Measurements from ENCODE around the gene TBCD. TPM values are rescaled to one million over a fixed set of nuclear protein-coding genes. Genes with fewer than 3 reads are reported as not detected.
A peak's percentile ranks its signal among the peaks of the same experiment; 100 is the strongest.

The TBCD gene
- total RNA-seq, 1 experiment from 2014 or later = 129 TPM

GRCh38 chr17:82917699-82918345 lies 166.0 kb downstream of the TBCD start:
- no peaks in the 10 kb centered on the region for H3K27me3 Mint-ChIP-seq (ENCODE audit: low read depth)
- peak; percentile 69 for DNase-seq

More at GRCh38 chr17:82917699-82918345, 166.0 kb downstream of the TBCD start:
- Histone ChIP-seq H2BK20ac (ENCODE audit: low read depth, low read length, poor library complexity, severe bottlenecking) (no peak overlapping the region), H3K56ac (ENCODE audit: insufficient read length, low read depth, low read length) (no peak overlapping the region), H3K9me3 (ENCODE audit: control insufficient read depth, low read depth, low read length) (no peaks in the 10 kb centered on the region), H2AK5ac (ENCODE audit: insufficient read length, low read length) (no peak overlapping the region), H2AFZ (ENCODE audit: low read length) (no peak overlapping the region), H3K79me1 (ENCODE audit: insufficient read depth, low read depth, low read length, poor library complexity, severe bottlenecking) (no peaks in the 10 kb centered on the region), H4K91ac (ENCODE audit: insufficient read length, low read depth, low read length) (no peak overlapping the region), H3K9ac (ENCODE audit: extremely low read depth, insufficient read length, low read length) (no peak overlapping the region), H2BK120ac (ENCODE audit: low read depth, low read length, poor library complexity, severe bottlenecking) (no peak overlapping the region), H3T11ph (ENCODE audit: low read length) (no peak overlapping the region), H3K79me2 (ENCODE audit: insufficient read depth, low read length) (no peaks in the 10 kb centered on the region), H3K27ac (ENCODE audit: insufficient read length, low read depth, low read length) (no peak overlapping the region), H4K8ac (replicated peaks; ENCODE audit: insufficient read length, low read depth, low read length) (no peak overlapping the region), H3K4me1 (ENCODE audit: insufficient read depth, low read length) (no peaks in the 10 kb centered on the region), H3K23ac (ENCODE audit: insufficient read length, low read depth, low read length) (no peak overlapping the region), H4K20me1 (ENCODE audit: control insufficient read depth, insufficient read depth, insufficient read length) (no peaks in the 10 kb centered on the region), H2BK12ac (ENCODE audit: insufficient read length, low read depth, low read length) (no peak overlapping the region), H3K4me2 (ENCODE audit: insufficient read depth, insufficient read length, low read length) (no peak overlapping the region), H3K14ac (ENCODE audit: insufficient read depth, low read length) (no peak overlapping the region), H3K4ac (ENCODE audit: low read depth, low read length) (no peak overlapping the region), H4K5ac (ENCODE audit: insufficient read length, low read depth, low read length) (no peak overlapping the region), H3K18ac (ENCODE audit: insufficient read length, low read depth, low read length) (no peak overlapping the region), H3K23me2 (ENCODE audit: insufficient read length, low read depth, low read length, poor library complexity, severe bottlenecking) (no peaks in the 10 kb centered on the region), H2BK5ac (ENCODE audit: insufficient read length, low read length) (no peak overlapping the region), H3K27me3 (ENCODE audit: insufficient read depth, low read length) (no peaks in the 10 kb centered on the region), H2BK15ac (ENCODE audit: low read depth, low read length) (no peak overlapping the region)
- Mint-ChIP-seq H3K27ac (peak overlapping the region in 1 of 3 experiments; percentile 81; a peak in 2 of 7 replicates), H3K4me1 (no peaks in the 10 kb centered on the region), H3K4me3 (no peak overlapping the region), H3K9me3 (peaks cover 0 to 3% of the 10 kb centered on the region in 2 experiments; a peak in 2 of 5 replicates), H3K36me3 (ENCODE audit: insufficient read depth in 1 of 3, low read depth in 3 of 3) (peaks cover 35 to 56% (median 43%) of the 10 kb centered on the region in 3 experiments)
- WGBS (ENCODE audit: extremely low coverage, insufficient read length, low lambda C conversion rate) = no CpG with 5 or more reads among the region's 19 CpGs
- TF ChIP-seq, protein P1, sequence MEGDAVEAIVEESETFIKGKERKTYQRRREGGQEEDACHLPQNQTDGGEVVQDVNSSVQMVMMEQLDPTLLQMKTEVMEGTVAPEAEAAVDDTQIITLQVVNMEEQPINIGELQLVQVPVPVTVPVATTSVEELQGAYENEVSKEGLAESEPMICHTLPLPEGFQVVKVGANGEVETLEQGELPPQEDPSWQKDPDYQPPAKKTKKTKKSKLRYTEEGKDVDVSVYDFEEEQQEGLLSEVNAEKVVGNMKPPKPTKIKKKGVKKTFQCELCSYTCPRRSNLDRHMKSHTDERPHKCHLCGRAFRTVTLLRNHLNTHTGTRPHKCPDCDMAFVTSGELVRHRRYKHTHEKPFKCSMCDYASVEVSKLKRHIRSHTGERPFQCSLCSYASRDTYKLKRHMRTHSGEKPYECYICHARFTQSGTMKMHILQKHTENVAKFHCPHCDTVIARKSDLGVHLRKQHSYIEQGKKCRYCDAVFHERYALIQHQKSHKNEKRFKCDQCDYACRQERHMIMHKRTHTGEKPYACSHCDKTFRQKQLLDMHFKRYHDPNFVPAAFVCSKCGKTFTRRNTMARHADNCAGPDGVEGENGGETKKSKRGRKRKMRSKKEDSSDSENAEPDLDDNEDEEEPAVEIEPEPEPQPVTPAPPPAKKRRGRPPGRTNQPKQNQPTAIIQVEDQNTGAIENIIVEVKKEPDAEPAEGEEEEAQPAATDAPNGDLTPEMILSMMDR (conservative IDR thresholded peaks at IDR 0.05) = peak; percentile 73
